GM23248 (cell line): ENCODE data around the gene MISP. TPM values are rescaled to one million over a fixed set of nuclear protein-coding genes. Genes with fewer than 3 reads are reported as not detected.

Source experiments
- DNase-seq: peaks from one replicate; pipeline ENCODE4 v3.0.0-alpha.2; 2015
- H2AFZ ChIP-seq: fragments of 200-600 bp; sonication (generic); 2 replicates; pipeline ENCODE4 v1.6.1; 2016; ENCODE audit warnings: antibody characterized with exemption
- H3F3A ChIP-seq: fragments of 200-600 bp; sonication (generic); 2 replicates; pipeline ENCODE4 v1.6.1; 2016; ENCODE audit warnings: mild to moderate bottlenecking, antibody characterized with exemption, mixed run types; ENCODE audit not compliant: insufficient read depth
- H3K27ac ChIP-seq: fragments of 200-600 bp; sonication (generic); 2 replicates; pipeline ENCODE4 v1.5.1; 2016; ENCODE audit warnings: mild to moderate bottlenecking
- H3K27me3 ChIP-seq: fragments of 200-600 bp; sonication (generic); replicated peaks from 2 replicates; pipeline ENCODE4 v1.6.1; 2016; ENCODE audit warnings: mild to moderate bottlenecking; ENCODE audit not compliant: insufficient read depth
- H3K36me3 ChIP-seq: fragments of 200-600 bp; sonication (generic); 2 replicates; pipeline ENCODE4 v1.6.1; 2016; ENCODE audit warnings: low read depth, mild to moderate bottlenecking
- H3K4me1 ChIP-seq: fragments of 200-600 bp; sonication (generic); 2 replicates; pipeline ENCODE4 v1.6.1; 2016; ENCODE audit warnings: mild to moderate bottlenecking; ENCODE audit not compliant: insufficient read depth
- H3K4me2 ChIP-seq: fragments of 200-600 bp; sonication (generic); one replicate; pipeline ENCODE4 v1.6.1; 2016; ENCODE audit warnings: mild to moderate bottlenecking; ENCODE audit not compliant: unreplicated experiment
- H3K4me3 ChIP-seq: fragments of 200-600 bp; sonication (generic); 2 replicates; pipeline ENCODE4 v1.5.1; 2016; ENCODE audit warnings: mild to moderate bottlenecking
- H3K79me2 ChIP-seq: fragments of 200-600 bp; sonication (generic); 2 replicates; pipeline ENCODE4 v1.6.1; 2016; ENCODE audit warnings: mild to moderate bottlenecking; ENCODE audit not compliant: insufficient read depth
- H3K9ac ChIP-seq: fragments of 200-600 bp; sonication (generic); 2 replicates; pipeline ENCODE4 v1.6.1; 2016; ENCODE audit warnings: mild to moderate bottlenecking
- H3K9me2 ChIP-seq: fragments of 200-600 bp; sonication (generic); 2 replicates; pipeline ENCODE4 v1.6.1; 2016; ENCODE audit warnings: mixed run types, mild to moderate bottlenecking, moderate library complexity; ENCODE audit not compliant: insufficient read depth
- H3K9me3 ChIP-seq: fragments of 200-600 bp; sonication (generic); one replicate; pipeline ENCODE4 v1.6.1; 2017; ENCODE audit warnings: low read depth
- H4K20me1 ChIP-seq: fragments of 200-600 bp; sonication (generic); 2 replicates; pipeline ENCODE4 v1.6.0; 2016; ENCODE audit not compliant: insufficient read depth
- EZH2 ChIP-seq: fragments of 200-600 bp; sonication (generic); IDR thresholded peaks from 2 replicates; pipeline ENCODE4 v1.6.1; 2018; ENCODE audit warnings: antibody characterized with exemption, mild to moderate bottlenecking; ENCODE audit not compliant: insufficient read depth, poor library complexity, severe bottlenecking
- EZH2phosphoT487 ChIP-seq: fragments of 200-600 bp; sonication (generic); IDR thresholded peaks from 2 replicates; pipeline ENCODE4 v1.6.1; 2018; ENCODE audit warnings: antibody characterized with exemption, moderate library complexity, mild to moderate bottlenecking, low read depth; ENCODE audit not compliant: insufficient read depth
- WGBS, 2 experiments: methylation state at CpG; one replicate each; pipeline ENCODE4 v1.1.6; 2015 to 2017; ENCODE audit warnings: low lambda C conversion rate in 2 of 2, low coverage in 1 of 2; ENCODE audit errors: missing lambda C conversion rate in 2 of 2; 5-methylcytosine and 5-hydroxymethylcytosine counted together
- in situ Hi-C: fragments of 300-500 bp; cut with MboI; formaldehyde crosslinking; loops from 2 replicates; pipeline ENCODE4 v1.15.0; 2020
- polyA plus RNA-seq: library from polyadenylated mRNA; unstranded; fragments of >200 nt; fragmentation: Nextera tagmentation; extraction: Ambion mirVana; gene quantifications from 2 replicates; pipeline ENCODE4 v1.2.1, GENCODE V29; 2016
- total RNA-seq: library from RNA; depleted of rRNA; stranded (reverse); fragments of >200 nt; shearing (Covaris generic); gene quantifications from 2 replicates; pipeline ENCODE4 v1.2.3, GENCODE V29; 2014

The MISP gene
- total and polyA plus RNA-seq, 2 experiments from 2014 or later = not detected

- Histone ChIP-seq H3K27ac (peak overlapping the region; percentile 25; the same call in 1 of the 2 replicates), H3K9me2 (no peaks in the 10 kb centered on the region), H3K4me2 (peak overlapping the region; percentile 98), H3K27me3 (no peaks in the 10 kb centered on the region), H2AFZ (no peak overlapping the region), H3K36me3 (peaks cover 24% of the 10 kb centered on the region; the same call in 1 of the 2 replicates), H3F3A (peaks cover 9% of the 10 kb centered on the region), H3K4me1 (peaks cover 27% of the 10 kb centered on the region), H3K79me2 (peaks cover 91% of the 10 kb centered on the region), H4K20me1 (peaks cover 30% of the 10 kb centered on the region), H3K4me3 (peak overlapping the region; percentile 86), H3K9ac (peak overlapping the region; percentile 94), H3K9me3 (no peaks in the 10 kb centered on the region)
- in situ Hi-C loops = no loop called here
- TF ChIP-seq EZH2phosphoT487 (no peak), EZH2 (no peak)
- WGBS, 2 experiments = 35 to 37% methylated on average over 23 of the region's 23 CpGs
- peak; percentile 73 for DNase-seq
Measured at GRCh38 chr19:801861-802497, 51.1 kb downstream of the MISP start.

DNA sequence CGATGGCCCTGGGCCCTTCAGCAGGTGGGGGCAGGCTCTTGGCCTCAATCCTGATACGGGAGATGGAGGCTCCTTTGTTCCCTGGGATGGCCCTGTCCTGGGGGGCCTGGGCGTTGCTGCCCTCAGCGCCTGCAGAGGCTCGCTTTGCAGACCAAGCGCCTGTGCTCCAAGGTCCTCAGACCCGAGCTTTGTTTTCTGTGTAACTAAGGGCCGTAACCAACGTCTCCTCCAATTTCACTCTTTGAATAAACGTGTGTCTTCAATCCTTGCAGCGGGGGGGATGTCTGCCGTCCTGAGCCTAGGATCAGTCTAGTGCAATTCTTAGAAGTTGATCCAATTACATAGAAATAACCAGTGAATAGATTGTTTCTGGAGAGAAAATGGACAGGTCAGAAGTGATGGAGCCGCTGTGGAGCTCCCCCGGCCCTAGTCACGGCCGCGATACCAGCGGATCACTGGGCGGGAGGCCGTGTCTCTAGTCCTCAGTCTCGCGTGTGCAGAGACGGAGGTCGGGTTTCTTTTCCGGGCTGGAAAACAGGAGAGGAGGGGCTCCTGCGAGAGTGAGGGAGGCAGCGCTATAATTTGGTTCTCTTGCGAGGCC, 51.7 kb downstream of the MISP start:
- no peak overlapping the region for H2AFZ ChIP-seq
- peaks cover 30% of the 10 kb centered on the region for H4K20me1 ChIP-seq
- peak overlapping the region; percentile 86 for H3K4me3 ChIP-seq
- H3K36me3 ChIP-seq = peaks cover 30% of the 10 kb centered on the region
- peak; percentile 48 for DNase-seq
- H3F3A ChIP-seq = peaks cover 15% of the 10 kb centered on the region
- H3K79me2 ChIP-seq = peaks cover 97% of the 10 kb centered on the region
- H3K9me3 ChIP-seq = no peaks in the 10 kb centered on the region
- peak overlapping the region; percentile 98 for H3K4me2 ChIP-seq
- peaks cover 27% of the 10 kb centered on the region for H3K4me1 ChIP-seq
- no peaks in the 10 kb centered on the region for H3K27me3 ChIP-seq
- TF ChIP-seq EZH2 (no peak), EZH2phosphoT487 (no peak)
- H3K9ac ChIP-seq = peak overlapping the region; percentile 94
- H3K9me2 ChIP-seq = no peaks in the 10 kb centered on the region
- in situ Hi-C loops = no loop called here
- H3K27ac ChIP-seq = 0 out of 2 replicates have a peak overlapping the region, but pooled peaks have one; percentile 3
- 55 to 58% methylated on average over 27 to 28 of the region's 28 CpGs for WGBS, 2 experiments

DNA sequence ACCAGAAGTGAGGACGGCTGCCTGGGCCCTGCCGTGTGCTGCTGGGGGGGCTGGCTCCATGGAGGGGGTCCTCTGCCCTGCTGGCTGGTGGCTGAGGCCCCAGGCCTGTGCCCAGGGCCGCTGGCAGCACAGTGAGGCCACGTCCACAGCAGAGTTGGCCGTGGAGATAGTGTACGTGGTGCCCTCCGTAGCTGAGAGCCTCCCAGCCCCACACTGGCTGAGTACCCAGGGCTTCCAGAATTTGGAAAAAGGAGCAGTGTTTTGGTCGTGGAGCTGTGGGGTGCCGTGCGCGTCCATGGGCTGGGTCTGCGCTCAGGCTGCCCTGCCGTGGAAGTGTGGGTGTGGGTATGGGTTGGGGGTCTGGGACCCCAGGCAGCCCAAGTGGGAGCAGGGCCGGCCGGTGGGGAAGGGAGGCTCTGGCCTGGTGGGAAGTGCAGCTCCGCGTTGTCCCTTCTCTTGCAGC, 52.2 kb downstream of the MISP start:
- no peaks in the 10 kb centered on the region for H3K9me2 ChIP-seq
- peaks cover 30% of the 10 kb centered on the region for H4K20me1 ChIP-seq
- peaks cover 100% of the 10 kb centered on the region for H3K79me2 ChIP-seq
- in situ Hi-C loops = no loop called here
- no peak overlapping the region for H3K4me3 ChIP-seq
- 0 out of 2 replicates have a peak overlapping the region, but pooled peaks have one; percentile 3 for H3K27ac ChIP-seq
- peaks cover 35% of the 10 kb centered on the region for H3K36me3 ChIP-seq
- no peak overlapping the region for H2AFZ ChIP-seq
- H3K27me3 ChIP-seq = no peaks in the 10 kb centered on the region
- DNase-seq = no peak
- no peaks in the 10 kb centered on the region for H3K9me3 ChIP-seq
- peak overlapping the region; percentile 94; the same call in 1 of the 2 replicates for H3K9ac ChIP-seq
- WGBS, 2 experiments = 82 to 83% methylated on average over 12 to 17 of the region's 17 CpGs
- H3K4me1 ChIP-seq = peaks cover 27% of the 10 kb centered on the region
- H3K4me2 ChIP-seq = peak overlapping the region; percentile 98
- peaks cover 20% of the 10 kb centered on the region for H3F3A ChIP-seq
- TF ChIP-seq EZH2 = no peak

- H3K4me1 ChIP-seq = peaks cover 27% of the 10 kb centered on the region
- H3K27me3 ChIP-seq = no peaks in the 10 kb centered on the region
- no peak overlapping the region for H3K27ac ChIP-seq
- peaks cover 20% of the 10 kb centered on the region for H3F3A ChIP-seq
- H3K9me3 ChIP-seq = no peaks in the 10 kb centered on the region
- WGBS, 2 experiments = 86 to 90% methylated on average over 31 of the region's 31 CpGs
- no peak for DNase-seq
- H3K9me2 ChIP-seq = no peaks in the 10 kb centered on the region
- in situ Hi-C loops = no loop called here
- TF ChIP-seq EZH2phosphoT487 (no peak), EZH2 (no peak)
- peaks cover 100% of the 10 kb centered on the region for H3K79me2 ChIP-seq
- no peak overlapping the region for H3K9ac ChIP-seq
- no peak overlapping the region for H2AFZ ChIP-seq
- H4K20me1 ChIP-seq = peaks cover 28% of the 10 kb centered on the region
- peaks cover 40% of the 10 kb centered on the region for H3K36me3 ChIP-seq
- no peak overlapping the region for H3K4me3 ChIP-seq
- H3K4me2 ChIP-seq = no peak overlapping the region
Measured at GRCh38 chr19:803686-804418, 52.9 kb downstream of the MISP start.
